Sigmoid colon (tissue), 7 donors: Measurements from ENCODE around the gene ARL16. TPM values are rescaled to one million over a fixed set of nuclear protein-coding genes. Genes with fewer than 3 reads are reported as not detected.
"Not testable (repeated sequence)": the region's sequence is repeated elsewhere in the genome, so short reads cannot be mapped to it uniquely, and the experiment has no call there.

Experiments
- DNase-seq: peaks from one replicate; pipeline ENCODE4 v3.0.0-alpha.2; 2019
- H3K27ac ChIP-seq, 4 donors: fragments of 200-600 bp; sonication (generic); one replicate each; pipeline ENCODE4 v1.5.1; 2016 to 2019; ENCODE audit warnings: mild to moderate bottlenecking in 1 of 4
- H3K27me3 ChIP-seq, 3 donors: fragments of 200-600 bp; sonication (generic); one replicate each; pipeline ENCODE4 v1.5.1; 2019; ENCODE audit warnings: mild to moderate bottlenecking in 1 of 3
- H3K36me3 ChIP-seq, 4 donors: fragments of 200-600 bp; sonication (generic); one replicate each; pipeline ENCODE4 v1.5.1; 2016 to 2019
- H3K4me1 ChIP-seq, 4 donors: fragments of 200-600 bp; sonication (generic); one replicate each; pipeline ENCODE4 v1.5.1; 2017 to 2019
- H3K4me3 ChIP-seq, 4 donors: fragments of 200-600 bp; sonication (generic); one replicate each; pipeline ENCODE4 v1.5.1; 2017 to 2019; ENCODE audit warnings: mild to moderate bottlenecking in 2 of 4, moderate library complexity in 1 of 4
- H3K9me3 ChIP-seq, 4 donors: fragments of 200-600 bp in 3 of 4; sonication (generic) in 3 of 4; one replicate each; pipeline versions ENCODE4 v1.5.1 to v1.6.1; 2013 to 2019
- CTCF ChIP-seq, 4 experiments: fragments of 450-650 bp in 3 of 4; fragments of 200-600 bp in 1 of 4; IDR thresholded peaks; one replicate each; pipeline ENCODE4 v1.5.1; 2016 to 2019; ENCODE audit warnings: antibody characterized with exemption in 4 of 4, mild to moderate bottlenecking in 3 of 4, moderate library complexity in 2 of 4
- EP300 ChIP-seq, 4 donors: sonication (generic); formaldehyde crosslinking; IDR thresholded peaks; one replicate each; pipeline ENCODE4 v1.6.1; 2017; ENCODE audit warnings: antibody characterized with exemption in 4 of 4
- POLR2A ChIP-seq, 2 donors: fragments of 450-650 bp; IDR thresholded peaks; one replicate each; pipeline ENCODE4 v1.6.1; 2016; ENCODE audit warnings: antibody characterized with exemption in 2 of 2, mild to moderate bottlenecking in 2 of 2, moderate library complexity in 2 of 2
- POLR2AphosphoS5 ChIP-seq, 4 donors: sonication (generic); formaldehyde crosslinking; IDR thresholded peaks; one replicate each; pipeline ENCODE4 v1.6.1; 2017; ENCODE audit warnings: antibody characterized with exemption in 4 of 4
- WGBS, 2 donors: extraction: QIAGEN DNeasy Blood & Tissue Kit; methylation state at CpG; one replicate each; pipeline ENCODE4 v1.1.7; 2013; 5-methylcytosine and 5-hydroxymethylcytosine counted together
- intact Hi-C: fragments of 100-400 bp; cut with DNase I; formaldehyde crosslinking; loops from one replicate; pipeline ENCODE4 v1.15.1; 2023
- polyA plus RNA-seq, 3 donors: library from polyadenylated mRNA; stranded (reverse); fragments of 200-250 nt; gene quantifications; one replicate each; pipeline ENCODE4 v1.2.3, GENCODE V29; 2013
- total RNA-seq, 4 donors: library from RNA; depleted of rRNA; stranded (reverse); fragments of >200 nt; gene quantifications; one replicate each; pipeline ENCODE4 v1.1.0, GENCODE V29; 2016
- donor health status: healthy with polysubstance abuse.
- donor health status: Bipolar disorder and iron deficiency.
- donor health status: healthy.

ARL16 gene
- total and polyA plus RNA-seq, 7 donors: 24.5 to 51.7 (median 42.3) TPM

DNA sequence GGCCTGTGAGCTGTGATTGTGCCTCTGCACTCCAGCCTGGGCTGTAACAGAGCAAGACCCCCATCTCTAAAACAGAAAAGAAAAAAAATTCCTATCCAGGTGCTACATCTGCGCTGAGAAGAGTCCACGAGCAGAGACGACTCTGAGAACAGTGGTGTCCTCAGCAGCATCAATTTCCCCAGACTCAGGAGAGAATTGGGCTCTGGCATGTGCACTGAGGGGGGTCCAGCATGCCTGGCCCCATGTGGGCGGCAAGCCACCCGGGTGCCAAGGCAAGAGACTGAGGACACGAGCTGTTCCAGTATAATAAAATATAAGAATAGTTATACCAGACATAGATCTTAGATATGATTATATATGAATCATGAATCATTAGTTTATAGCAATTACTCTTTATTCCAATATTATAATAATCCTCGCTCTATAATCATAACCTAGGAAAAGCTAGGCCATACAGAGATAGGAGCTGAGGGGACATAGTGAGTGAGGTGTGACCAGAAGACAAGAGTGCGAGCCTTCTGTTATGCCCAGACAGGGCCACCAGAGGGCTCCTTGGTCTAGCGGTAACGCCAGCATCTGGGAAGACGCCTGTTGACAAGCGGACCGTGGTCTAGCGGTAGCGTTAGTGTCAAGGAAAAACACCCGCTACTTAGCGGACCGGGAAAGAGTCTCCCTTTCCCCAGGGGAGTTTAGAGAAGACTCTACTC is 7.9 kb downstream of the ARL16 start:
- WGBS, 2 donors: 41 to 50% methylated on average over 18 of the region's 18 CpGs
- H3K4me1 ChIP-seq, DNase-seq, H3K4me3 ChIP-seq, H3K27me3 ChIP-seq, H3K27ac ChIP-seq, intact Hi-C loops, H3K9me3 ChIP-seq: not testable (repeated sequence)
- H3K36me3 ChIP-seq: peaks cover 9 to 46% (median 22%) of the 10 kb centered on the region in 4 donors
- peak in 3 of 4 experiments; percentile 53 to 72 (median 58) for TF ChIP-seq CTCF (IDR thresholded peaks at IDR 0.05)

DNA sequence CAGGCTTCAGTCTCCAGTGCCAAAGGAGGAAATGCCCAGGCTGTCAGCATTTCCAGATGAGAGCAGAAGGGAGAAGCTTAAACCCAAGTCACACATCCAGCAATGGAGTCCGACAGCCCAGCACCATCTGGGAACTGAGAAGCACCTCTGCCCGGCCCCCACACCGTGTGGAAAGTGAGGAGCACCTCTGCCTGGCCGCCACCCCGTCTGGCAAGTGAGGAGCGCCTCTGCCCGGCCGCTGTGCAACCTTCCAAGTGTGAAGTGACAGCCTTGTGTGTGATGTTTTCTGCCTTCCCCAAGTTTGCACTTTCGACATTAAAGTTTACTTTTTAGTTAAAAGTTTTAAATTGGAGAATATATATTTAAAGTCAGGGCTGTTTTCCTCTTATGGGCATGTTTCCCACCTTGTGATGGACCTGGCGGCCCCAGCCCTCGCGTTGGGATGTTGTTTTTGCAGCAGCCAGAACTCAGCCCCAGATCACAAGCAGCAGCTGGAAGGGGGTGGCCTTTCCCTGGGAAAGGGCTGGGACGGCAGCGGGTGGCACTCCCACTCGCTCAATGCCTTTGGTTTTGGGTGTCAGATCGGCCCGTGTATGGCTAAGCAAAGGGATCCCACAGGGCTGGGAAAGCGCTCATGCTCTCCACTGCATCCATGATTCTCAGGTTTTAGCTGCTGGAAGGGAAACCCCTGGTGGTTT is 9.9 kb downstream of the ARL16 start:
- no peak for DNase-seq
- no peak overlapping the region for H3K27ac ChIP-seq
- no peaks in the 10 kb centered on the region for H3K4me1 ChIP-seq
- intact Hi-C loops: no loop called here
- TF ChIP-seq EP300 (IDR thresholded peaks at IDR 0.05) (no peak), POLR2AphosphoS5 (IDR thresholded peaks at IDR 0.05) (no peak), POLR2A (IDR thresholded peaks at IDR 0.05) (no peak), CTCF (IDR thresholded peaks at IDR 0.05) (no peak)
- no peaks in the 10 kb centered on the region for H3K9me3 ChIP-seq
- peaks cover 9 to 56% (median 29%) of the 10 kb centered on the region in 4 donors for H3K36me3 ChIP-seq
- no peak overlapping the region for H3K4me3 ChIP-seq
- 86 to 91% methylated on average over 18 of the region's 18 CpGs for WGBS, 2 donors
- no peaks in the 10 kb centered on the region for H3K27me3 ChIP-seq

GRCh38 chr17:81672954-81673353 is 10.6 kb downstream of the ARL16 start:
- no peak overlapping the region for H3K27ac ChIP-seq
- H3K4me3 ChIP-seq: no peak overlapping the region
- DNase-seq: no peak
- no peaks in the 10 kb centered on the region for H3K9me3 ChIP-seq
- TF ChIP-seq POLR2AphosphoS5 (IDR thresholded peaks at IDR 0.05) (no peak), POLR2A (IDR thresholded peaks at IDR 0.05) (no peak), EP300 (IDR thresholded peaks at IDR 0.05) (no peak), CTCF (IDR thresholded peaks at IDR 0.05) (no peak)
- H3K4me1 ChIP-seq: peaks cover 0 to 5% (median 4%) of the 10 kb centered on the region in 4 donors
- H3K36me3 ChIP-seq: peaks cover 9 to 56% (median 29%) of the 10 kb centered on the region in 4 donors
- intact Hi-C loops: no loop called here
- no peaks in the 10 kb centered on the region for H3K27me3 ChIP-seq
- WGBS, 2 donors: 92 to 96% methylated on average over 16 of the region's 16 CpGs

DNA sequence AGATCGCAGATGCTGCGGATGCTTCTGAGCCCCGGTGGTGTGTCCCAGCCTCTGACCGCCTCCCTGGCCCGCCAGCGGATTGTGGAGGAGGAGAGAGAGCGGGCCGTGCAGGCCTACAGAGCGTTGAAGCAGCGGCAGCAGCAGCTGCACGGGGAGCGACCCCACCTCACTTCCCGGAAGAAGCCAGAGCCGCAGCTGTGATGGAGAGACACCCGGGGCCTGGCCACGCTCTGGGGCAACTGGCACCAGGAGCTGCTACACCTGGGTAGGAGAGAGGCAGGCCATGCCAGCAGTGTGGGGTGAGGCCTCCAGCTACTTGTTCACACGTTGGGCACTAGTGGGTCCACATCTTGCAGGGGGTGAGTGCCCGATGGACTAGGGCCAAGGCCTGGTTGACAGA is 11.1 kb downstream of the ARL16 start:
- Histone ChIP-seq H3K9me3 (no peaks in the 10 kb centered on the region), H3K36me3 (peaks cover 9 to 56% (median 29%) of the 10 kb centered on the region in 4 donors), H3K27me3 (no peaks in the 10 kb centered on the region), H3K4me1 (peaks cover 0 to 9% (median 8%) of the 10 kb centered on the region in 4 donors), H3K27ac (no peak overlapping the region), H3K4me3 (no peak overlapping the region)
- no peak for TF ChIP-seq CTCF (IDR thresholded peaks at IDR 0.05)
- intact Hi-C loops: no loop called here
- WGBS, 2 donors: 89 to 90% methylated on average over 18 of the region's 18 CpGs
- no peak for DNase-seq
